GM12892 (cell line): ENCODE results near the gene ARHGEF10L.

Experiments
- POLR2AphosphoS5 ChIP-seq: IDR thresholded peaks from 2 replicates; pipeline ENCODE4 v1.6.1; 2011; ENCODE audit warnings: low read depth, low read length, control low read depth
- TAF1 ChIP-seq: IDR thresholded peaks from 2 replicates; pipeline ENCODE4 v1.6.1; 2011; ENCODE audit warnings: low read depth, mild to moderate bottlenecking, control low read depth, low read length, borderline replicate concordance

DNA sequence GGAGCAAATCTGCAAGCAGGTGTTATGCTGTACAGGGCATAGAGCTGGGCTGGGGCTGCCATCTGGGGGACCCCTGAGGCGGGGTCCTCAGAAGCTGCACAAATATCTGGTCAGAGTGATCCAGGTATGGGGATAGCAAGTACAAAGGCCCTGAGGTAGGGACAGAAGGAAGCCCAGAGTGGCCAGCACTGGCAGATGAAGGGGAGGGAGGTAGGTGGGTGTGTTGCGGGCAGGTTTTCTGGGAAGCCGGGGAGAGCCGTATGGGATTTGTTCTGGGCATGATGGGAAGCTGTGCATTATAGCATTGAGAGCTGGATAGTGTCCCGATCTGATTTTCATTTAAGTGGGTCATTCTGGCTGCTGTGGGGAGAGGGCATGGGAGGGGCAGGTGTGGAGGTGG lies 102.7 kb downstream of the ARHGEF10L start:
- TF ChIP-seq TAF1 (no peak), POLR2AphosphoS5 (no peak)
